AG09309 (cell line): ENCODE measurements around the gene CALML6.

Experiments used
- DNase-seq: peaks from one replicate; pipeline ENCODE4 v3.0.0-alpha.2; 2010; ENCODE audit warnings: low read depth
- H3K4me3 ChIP-seq: 2 replicates; pipeline ENCODE4 v1.5.1; 2011; ENCODE audit warnings: mild to moderate bottlenecking, low read depth, low read length, moderate library complexity; ENCODE audit not compliant: control insufficient read depth
- CTCF ChIP-seq: IDR thresholded peaks from 2 replicates; pipeline ENCODE4 v1.5.1; 2011; ENCODE audit warnings: mild to moderate bottlenecking, low read depth, low read length, inconsistent platforms; ENCODE audit not compliant: insufficient read depth, control insufficient read depth; ENCODE audit errors: missing control alignments

Gene CALML6

GRCh38 chr1:1920608-1921458 is 5.8 kb downstream of the CALML6 start:
- no peak overlapping the region for H3K4me3 ChIP-seq
- no peak for DNase-seq
- TF ChIP-seq CTCF, result no peak

- H3K4me3 ChIP-seq, result no peak overlapping the region
- no peak for TF ChIP-seq CTCF
- no peak for DNase-seq
Observed at GRCh38 chr1:1921459-1921862, 6.4 kb downstream of the CALML6 start.

GRCh38 chr1:1921901-1922701 is 7.0 kb downstream of the CALML6 start:
- no peak for DNase-seq
- no peak for TF ChIP-seq CTCF
- H3K4me3 ChIP-seq, result no peak overlapping the region

GRCh38 chr1:1922702-1922955 is 7.6 kb downstream of the CALML6 start:
- no peak for DNase-seq
- TF ChIP-seq CTCF, result no peak
- no peak overlapping the region for H3K4me3 ChIP-seq

GRCh38 chr1:1922956-1923833 is 8.1 kb downstream of the CALML6 start:
- DNase-seq, result no peak
- no peak overlapping the region for H3K4me3 ChIP-seq
- TF ChIP-seq CTCF, result no peak

GRCh38 chr1:1924386-1924785 is 9.3 kb downstream of the CALML6 start:
- H3K4me3 ChIP-seq, result no peak overlapping the region
- DNase-seq, result no peak
- no peak for TF ChIP-seq CTCF
